Fibroblast of the aortic adventitia (primary cell): ENCODE results near the gene RPS6KB1. TPM values are rescaled to one million over a fixed set of nuclear protein-coding genes. Genes with fewer than 3 reads are reported as not detected.
A peak's percentile ranks its signal among the peaks of the same experiment; 100 is the strongest.
"Not testable (repeated sequence)": the region's sequence is repeated elsewhere in the genome, so short reads cannot be mapped to it uniquely, and the experiment has no call there.

ENCODE experiments used
- DNase-seq: peaks from one replicate; pipeline ENCODE4 v3.0.0-alpha.2; 2010; ENCODE audit warnings: low read depth
- H3K4me3 ChIP-seq: 2 replicates; pipeline ENCODE4 v1.5.1; 2011; ENCODE audit warnings: low read depth, mild to moderate bottlenecking, control low read depth, low read length, moderate library complexity
- CTCF ChIP-seq: IDR thresholded peaks from 2 replicates; pipeline ENCODE4 v1.5.1; 2011; ENCODE audit warnings: mild to moderate bottlenecking, low read length, control low read depth, inconsistent platforms; ENCODE audit not compliant: insufficient read depth
- total RNA-seq: library from RNA; depleted of rRNA; stranded (reverse); fragments of >200 nt; gene quantifications from 2 replicates; pipeline ENCODE4 v1.2.3, GENCODE V29; 2012; ENCODE audit warnings: low replicate concordance

Gene RPS6KB1
- total RNA-seq, 1 donor, result 23.2 TPM

GRCh38 chr17:59858932-59859331, 34.0 kb upstream of the RPS6KB1 start:
- no peak for DNase-seq
- TF ChIP-seq CTCF, result no peak
- H3K4me3 ChIP-seq, result no peak overlapping the region

GRCh38 chr17:59859444-59860025, 33.4 kb upstream of the RPS6KB1 start:
- TF ChIP-seq CTCF, result peak; percentile 65
- peak; percentile 85 for DNase-seq
- no peak overlapping the region for H3K4me3 ChIP-seq

GRCh38 chr17:59863616-59864015, 29.3 kb upstream of the RPS6KB1 start:
- peak; percentile 50 for DNase-seq
- H3K4me3 ChIP-seq, result no peak overlapping the region
- TF ChIP-seq CTCF, result no peak

GRCh38 chr17:59869941-59870218, 23.0 kb upstream of the RPS6KB1 start:
- no peak for TF ChIP-seq CTCF

GRCh38 chr17:59870482-59870881, 22.4 kb upstream of the RPS6KB1 start:
- no peak overlapping the region for H3K4me3 ChIP-seq
- DNase-seq, result no peak
- no peak for TF ChIP-seq CTCF

More at GRCh38 chr17:59869941-59870218, 23.0 kb upstream of the RPS6KB1 start:
- no peak overlapping the region for H3K4me3 ChIP-seq
- DNase-seq, result no peak

GRCh38 chr17:59872351-59872750, 20.6 kb upstream of the RPS6KB1 start:
- H3K4me3 ChIP-seq, result no peak overlapping the region
- no peak for DNase-seq
- TF ChIP-seq CTCF, result no peak

- H3K4me3 ChIP-seq, DNase-seq: not testable (repeated sequence)
Measured at GRCh38 chr17:59873414-59873813, 19.5 kb upstream of the RPS6KB1 start.
